ENCODE data around the gene P2RX7. TPM values are rescaled to one million over a fixed set of nuclear protein-coding genes. Genes with fewer than 3 reads are reported as not detected.

Gene P2RX7
- polyA plus RNA-seq, 1 of the 3 experiments (the other 2 are of a cell fraction): 0.43 TPM

DNA sequence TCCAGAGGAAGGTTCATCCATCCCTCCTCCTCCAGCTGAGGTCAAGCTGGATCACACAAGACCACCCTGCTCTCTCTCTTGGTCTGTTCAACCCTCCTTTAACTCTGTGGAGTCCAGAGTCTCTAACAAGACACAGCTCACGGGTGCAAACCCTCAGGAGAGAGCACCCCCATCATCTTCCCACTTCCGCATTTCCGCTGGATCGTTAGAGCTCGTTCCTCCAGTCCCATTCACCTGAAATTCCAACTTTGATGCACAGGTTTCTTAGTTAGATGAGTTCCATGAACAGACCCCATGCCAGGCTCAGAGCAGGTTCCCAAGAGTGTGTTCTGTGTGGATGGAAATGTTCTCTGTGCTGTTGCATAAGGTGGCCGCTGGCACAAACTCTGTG, 44.5 kb upstream of the P2RX7 start (continued):
- TF ChIP-seq RCOR1 (IDR thresholded peaks at IDR 0.05; ENCODE audit: low read length): no peak

DNA sequence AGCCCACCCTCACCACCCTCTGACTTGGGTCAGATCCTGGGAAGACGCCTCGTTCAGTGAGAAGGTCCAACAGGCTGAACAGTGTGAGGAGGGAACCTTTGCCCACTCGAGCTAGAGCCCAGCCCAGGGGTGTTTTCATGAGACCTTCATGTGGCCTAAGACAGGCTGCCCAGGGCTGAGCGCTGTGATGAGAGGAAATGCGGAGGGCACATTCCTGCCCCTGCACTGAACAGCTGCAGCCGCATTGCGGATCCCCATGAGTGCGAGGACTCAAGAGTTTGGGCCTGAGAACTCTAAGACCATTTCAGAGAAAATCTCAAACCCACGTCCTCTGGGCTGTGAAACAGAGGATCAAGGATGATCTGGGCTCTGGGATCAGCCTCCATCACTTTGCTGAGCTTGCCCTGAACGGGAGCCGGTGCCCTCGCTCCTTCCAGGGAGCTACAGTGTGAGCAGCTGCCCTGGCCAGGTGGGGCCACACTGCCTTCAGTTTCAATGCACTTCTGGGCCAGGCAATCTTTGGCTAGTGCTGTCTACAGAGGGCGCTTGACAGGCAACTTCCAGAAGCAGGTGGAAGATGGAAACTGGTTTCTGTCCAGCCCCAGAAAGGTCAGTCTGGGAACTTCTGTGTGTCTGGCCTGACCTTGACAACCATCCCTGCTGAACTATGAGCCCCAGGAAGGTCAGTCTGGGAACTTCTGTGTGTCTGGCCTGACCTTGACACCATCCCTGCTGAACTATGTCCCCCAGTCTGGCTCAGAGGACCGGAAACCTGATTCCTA, 43.5 kb upstream of the P2RX7 start:
- no peaks in the 10 kb centered on the region for H4K20me1 ChIP-seq (ENCODE audit: insufficient read depth)
- 76% methylated on average over 9 of the region's 14 CpGs for WGBS (ENCODE audit: low lambda C conversion rate)
- no peak for TF ChIP-seq MEF2A (IDR thresholded peaks at IDR 0.05; ENCODE audit: borderline replicate concordance, low read depth)
- no peak for TF ChIP-seq EP300 (IDR thresholded peaks at IDR 0.05; ENCODE audit: borderline replicate concordance in 1 of 2, low read depth in 1 of 2, low read length in 1 of 2)
- TF ChIP-seq FOXJ3 (CRISPR knock-in tag; IDR thresholded peaks at IDR 0.05): no peak
- TF ChIP-seq, protein P1, sequence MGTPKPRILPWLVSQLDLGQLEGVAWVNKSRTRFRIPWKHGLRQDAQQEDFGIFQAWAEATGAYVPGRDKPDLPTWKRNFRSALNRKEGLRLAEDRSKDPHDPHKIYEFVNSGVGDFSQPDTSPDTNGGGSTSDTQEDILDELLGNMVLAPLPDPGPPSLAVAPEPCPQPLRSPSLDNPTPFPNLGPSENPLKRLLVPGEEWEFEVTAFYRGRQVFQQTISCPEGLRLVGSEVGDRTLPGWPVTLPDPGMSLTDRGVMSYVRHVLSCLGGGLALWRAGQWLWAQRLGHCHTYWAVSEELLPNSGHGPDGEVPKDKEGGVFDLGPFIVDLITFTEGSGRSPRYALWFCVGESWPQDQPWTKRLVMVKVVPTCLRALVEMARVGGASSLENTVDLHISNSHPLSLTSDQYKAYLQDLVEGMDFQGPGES (IDR thresholded peaks at IDR 0.05; ENCODE audit: low read depth, low read length): no peak
- TF ChIP-seq, protein P2, sequence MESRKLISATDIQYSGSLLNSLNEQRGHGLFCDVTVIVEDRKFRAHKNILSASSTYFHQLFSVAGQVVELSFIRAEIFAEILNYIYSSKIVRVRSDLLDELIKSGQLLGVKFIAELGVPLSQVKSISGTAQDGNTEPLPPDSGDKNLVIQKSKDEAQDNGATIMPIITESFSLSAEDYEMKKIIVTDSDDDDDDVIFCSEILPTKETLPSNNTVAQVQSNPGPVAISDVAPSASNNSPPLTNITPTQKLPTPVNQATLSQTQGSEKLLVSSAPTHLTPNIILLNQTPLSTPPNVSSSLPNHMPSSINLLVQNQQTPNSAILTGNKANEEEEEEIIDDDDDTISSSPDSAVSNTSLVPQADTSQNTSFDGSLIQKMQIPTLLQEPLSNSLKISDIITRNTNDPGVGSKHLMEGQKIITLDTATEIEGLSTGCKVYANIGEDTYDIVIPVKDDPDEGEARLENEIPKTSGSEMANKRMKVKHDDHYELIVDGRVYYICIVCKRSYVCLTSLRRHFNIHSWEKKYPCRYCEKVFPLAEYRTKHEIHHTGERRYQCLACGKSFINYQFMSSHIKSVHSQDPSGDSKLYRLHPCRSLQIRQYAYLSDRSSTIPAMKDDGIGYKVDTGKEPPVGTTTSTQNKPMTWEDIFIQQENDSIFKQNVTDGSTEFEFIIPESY (IDR thresholded peaks at IDR 0.05; ENCODE audit: borderline replicate concordance, low read depth): no peak
- no peak for TF ChIP-seq ELF1 (IDR thresholded peaks at IDR 0.05)
- TF ChIP-seq TAF1 (IDR thresholded peaks at IDR 0.05; ENCODE audit: borderline replicate concordance, low read depth, low read length): no peak
- no peak for TF ChIP-seq RFX5 (IDR thresholded peaks at IDR 0.05; ENCODE audit: low read length)
- no peak for TF ChIP-seq RAD21 (IDR thresholded peaks at IDR 0.05; ENCODE audit: low read length)
- TF ChIP-seq, protein P3, sequence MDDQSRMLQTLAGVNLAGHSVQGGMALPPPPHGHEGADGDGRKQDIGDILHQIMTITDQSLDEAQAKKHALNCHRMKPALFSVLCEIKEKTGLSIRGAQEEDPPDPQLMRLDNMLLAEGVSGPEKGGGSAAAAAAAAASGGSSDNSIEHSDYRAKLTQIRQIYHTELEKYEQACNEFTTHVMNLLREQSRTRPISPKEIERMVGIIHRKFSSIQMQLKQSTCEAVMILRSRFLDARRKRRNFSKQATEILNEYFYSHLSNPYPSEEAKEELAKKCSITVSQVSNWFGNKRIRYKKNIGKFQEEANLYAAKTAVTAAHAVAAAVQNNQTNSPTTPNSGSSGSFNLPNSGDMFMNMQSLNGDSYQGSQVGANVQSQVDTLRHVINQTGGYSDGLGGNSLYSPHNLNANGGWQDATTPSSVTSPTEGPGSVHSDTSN (IDR thresholded peaks at IDR 0.05): no peak
- no peak for TF ChIP-seq RCOR1 (IDR thresholded peaks at IDR 0.05; ENCODE audit: low read length)
- TF ChIP-seq FOSL2 (IDR thresholded peaks at IDR 0.05; ENCODE audit: borderline replicate concordance, low read depth): no peak
- no peak for TF ChIP-seq GABPA (IDR thresholded peaks at IDR 0.05; ENCODE audit: low read depth)
- no peak for TF ChIP-seq FOXM1 (IDR thresholded peaks at IDR 0.05; ENCODE audit: low read depth)
- H3K9me2 ChIP-seq: no peaks in the 10 kb centered on the region
- POLR2A ChIA-PET: no interaction called here
- H2AFZ ChIP-seq (ENCODE audit: low read depth): no peak overlapping the region
- no peaks in the 10 kb centered on the region for H3K79me2 ChIP-seq (ENCODE audit: insufficient read depth)
- H3K4me1 ChIP-seq (ENCODE audit: control insufficient read depth in 1 of 2, insufficient read depth in 2 of 2, low read depth in 1 of 2, low read length in 1 of 2): no peaks in the 10 kb centered on the region
- no peak overlapping the region for H3K27ac ChIP-seq (ENCODE audit: low read depth in 2 of 2, low read length in 1 of 2)
- no peak overlapping the region for H3K4me2 ChIP-seq
- H3F3A ChIP-seq (replicated peaks; ENCODE audit: insufficient read depth): no peaks in the 10 kb centered on the region
- H3K36me3 ChIP-seq (replicated peaks in 1 of 2; ENCODE audit: control insufficient read depth in 1 of 2, insufficient read depth in 2 of 2, low read length in 1 of 2): no peaks in the 10 kb centered on the region
- CTCF ChIA-PET: interaction anchor here (0.9 to 1.0 kb wide), 3 partner anchors 29 to 505 kb away, joined by 3 read pairs; no protein-coding TSS in a partner anchor
- H3K4me3 ChIP-seq (ENCODE audit: low read depth in 2 of 2, low read length in 1 of 2): no peak overlapping the region
- DNase-seq: no peak
- no peak overlapping the region for H3K9ac ChIP-seq
- H3K27me3 ChIP-seq (ENCODE audit: insufficient read depth): peaks cover 7% of the 10 kb centered on the region; the same call in 1 of the 2 replicates
- H3K9me3 ChIP-seq: no peaks in the 10 kb centered on the region
